C4-2B (cell line): ENCODE measurements around the gene SULT4A1.

Experiments
- H3K27ac ChIP-seq: fragments of 450-650 bp; 2 replicates; pipeline ENCODE4 v1.5.1; 2017
- ZFX ChIP-seq: fragments of 450-650 bp; IDR thresholded peaks from 2 replicates; pipeline ENCODE4 v1.6.1; 2017
- TF ChIP-seq, protein P1 (sequence below): fragments of 450-650 bp; conservative IDR thresholded peaks from 2 replicates; pipeline ENCODE4 v1.5.1; 2017; ENCODE audit warnings: mild to moderate bottlenecking

The SULT4A1 gene

DNA sequence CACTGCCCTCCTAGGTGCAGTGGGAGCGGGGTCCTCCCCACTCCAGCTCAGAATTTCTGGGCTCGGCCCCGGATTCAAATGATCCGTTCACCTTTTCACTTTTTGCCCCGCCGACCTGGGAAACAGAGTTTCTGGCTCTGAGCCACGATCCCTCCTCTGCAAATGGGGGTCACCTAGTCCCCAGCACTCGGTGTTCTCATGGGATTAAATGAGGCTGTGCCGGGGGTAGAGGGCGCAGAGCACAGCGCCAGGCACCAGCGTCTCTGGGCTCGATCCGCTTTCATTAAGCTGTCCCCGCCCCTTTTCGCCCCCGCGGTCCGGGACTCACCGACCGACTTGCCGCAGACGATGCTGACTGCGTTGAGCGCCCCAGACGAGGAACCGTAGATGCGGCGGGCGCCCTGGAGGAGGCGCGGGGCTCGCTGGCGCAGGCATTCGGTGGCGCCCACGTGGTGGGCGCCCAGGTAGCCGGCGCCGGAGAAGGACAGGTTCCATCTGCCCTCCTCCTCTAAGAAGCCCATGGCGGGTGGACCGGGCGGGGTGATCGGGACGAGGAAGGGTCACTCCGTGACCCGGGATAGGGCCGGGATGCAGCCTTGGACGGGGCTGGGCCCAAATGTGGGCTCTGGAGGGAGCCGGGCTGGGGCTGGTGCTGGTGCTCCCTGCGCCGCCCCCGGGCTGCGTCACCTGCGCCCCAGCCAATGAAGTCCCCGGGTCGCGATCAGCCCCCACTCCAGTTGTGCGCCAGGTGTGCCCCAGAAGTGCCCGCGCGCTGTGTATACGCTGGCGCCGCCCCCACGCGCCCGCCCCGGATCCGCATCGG, 29.3 kb upstream of the SULT4A1 start, which contains the start of gene PNPLA5:
PNPLA5 (minus strand) TSS at position 654 of the 823 bp plus-strand sequence; CDS start at position 521, 133 bp downstream.
- TF ChIP-seq, protein P1, sequence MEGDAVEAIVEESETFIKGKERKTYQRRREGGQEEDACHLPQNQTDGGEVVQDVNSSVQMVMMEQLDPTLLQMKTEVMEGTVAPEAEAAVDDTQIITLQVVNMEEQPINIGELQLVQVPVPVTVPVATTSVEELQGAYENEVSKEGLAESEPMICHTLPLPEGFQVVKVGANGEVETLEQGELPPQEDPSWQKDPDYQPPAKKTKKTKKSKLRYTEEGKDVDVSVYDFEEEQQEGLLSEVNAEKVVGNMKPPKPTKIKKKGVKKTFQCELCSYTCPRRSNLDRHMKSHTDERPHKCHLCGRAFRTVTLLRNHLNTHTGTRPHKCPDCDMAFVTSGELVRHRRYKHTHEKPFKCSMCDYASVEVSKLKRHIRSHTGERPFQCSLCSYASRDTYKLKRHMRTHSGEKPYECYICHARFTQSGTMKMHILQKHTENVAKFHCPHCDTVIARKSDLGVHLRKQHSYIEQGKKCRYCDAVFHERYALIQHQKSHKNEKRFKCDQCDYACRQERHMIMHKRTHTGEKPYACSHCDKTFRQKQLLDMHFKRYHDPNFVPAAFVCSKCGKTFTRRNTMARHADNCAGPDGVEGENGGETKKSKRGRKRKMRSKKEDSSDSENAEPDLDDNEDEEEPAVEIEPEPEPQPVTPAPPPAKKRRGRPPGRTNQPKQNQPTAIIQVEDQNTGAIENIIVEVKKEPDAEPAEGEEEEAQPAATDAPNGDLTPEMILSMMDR = no peak
- no peak for TF ChIP-seq ZFX
- no peak within 1 kb of the TSS for H3K27ac ChIP-seq

DNA sequence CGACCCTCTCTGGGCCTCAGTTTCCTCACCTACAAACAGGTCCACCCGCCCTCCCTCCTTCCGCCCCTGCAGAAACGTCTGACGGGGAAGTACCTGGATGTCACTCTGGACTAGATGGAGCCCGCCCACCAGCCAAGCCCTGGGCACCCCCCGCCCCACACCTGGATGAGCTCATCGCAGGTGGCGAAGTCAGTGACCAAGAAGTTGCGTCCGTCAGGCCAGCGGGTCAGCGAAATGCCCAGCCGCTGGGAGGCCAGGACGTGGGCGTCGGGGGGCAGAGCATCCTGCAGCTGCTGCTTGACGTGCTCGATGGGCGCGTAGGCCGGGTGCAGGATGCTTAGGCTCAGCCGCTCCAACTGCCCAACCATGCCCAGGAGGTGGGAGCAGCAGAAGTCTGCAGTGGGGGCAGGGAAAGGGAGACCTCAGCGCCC, 28.6 kb upstream of the SULT4A1 start:
- TF ChIP-seq ZFX = no peak
- TF ChIP-seq, protein P1 = no peak
- H3K27ac ChIP-seq = no peak overlapping the region

DNA sequence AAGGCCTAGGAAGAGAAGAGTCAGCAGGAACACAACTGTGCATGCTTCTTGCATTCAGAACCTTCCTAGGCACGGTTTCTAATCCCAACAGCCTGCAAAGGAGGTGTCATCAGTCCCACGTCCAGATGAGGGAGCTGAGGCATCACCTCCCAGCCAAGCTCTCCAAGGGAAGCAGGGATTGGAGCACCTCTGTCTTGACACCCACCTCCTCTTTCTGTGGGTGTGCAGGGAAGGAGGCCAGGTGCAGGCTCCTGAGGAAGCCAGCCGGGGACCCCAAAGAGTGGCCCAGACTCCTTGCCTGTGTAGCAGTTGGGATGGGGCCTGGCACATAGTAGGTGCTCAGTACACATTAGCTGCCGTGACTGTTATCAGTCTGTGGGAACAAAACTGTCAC, 27.5 kb upstream of the SULT4A1 start:
- no peak overlapping the region for H3K27ac ChIP-seq
- TF ChIP-seq ZFX = no peak
- TF ChIP-seq, protein P1 = no peak

DNA sequence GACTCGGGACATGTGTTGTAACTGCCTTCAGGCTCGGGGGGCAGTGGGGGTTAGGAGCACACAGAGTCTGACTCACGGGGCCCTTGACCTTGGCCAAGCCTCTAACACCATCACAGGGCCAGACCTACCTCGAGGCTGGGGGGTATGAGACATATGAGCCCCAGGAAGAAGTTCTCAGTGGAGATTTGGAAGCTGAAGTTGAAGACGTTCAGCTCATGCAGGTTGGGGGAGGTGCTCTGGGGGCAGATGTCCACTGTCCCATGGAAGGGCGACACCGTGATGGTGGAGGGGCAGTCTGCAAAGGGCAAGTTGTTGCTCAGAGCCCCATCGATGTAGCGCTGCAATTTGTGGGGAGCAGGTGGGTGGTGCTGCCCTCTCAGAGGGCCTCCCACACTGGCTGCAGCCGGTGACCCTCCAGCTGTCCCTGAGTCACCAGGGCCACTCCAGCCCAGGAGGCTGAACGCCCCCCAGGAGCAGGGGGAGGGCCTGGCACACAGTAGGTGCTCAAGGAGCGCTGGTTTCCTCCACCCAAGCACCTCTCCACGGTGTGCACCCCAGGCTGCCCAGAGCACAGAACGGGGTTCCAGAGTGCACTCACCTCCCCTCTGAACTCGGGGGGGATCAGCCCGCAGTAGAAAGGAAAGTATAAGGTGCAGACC, 27.0 kb upstream of the SULT4A1 start:
- TF ChIP-seq ZFX = no peak
- TF ChIP-seq, protein P1 = no peak
- no peak overlapping the region for H3K27ac ChIP-seq

DNA sequence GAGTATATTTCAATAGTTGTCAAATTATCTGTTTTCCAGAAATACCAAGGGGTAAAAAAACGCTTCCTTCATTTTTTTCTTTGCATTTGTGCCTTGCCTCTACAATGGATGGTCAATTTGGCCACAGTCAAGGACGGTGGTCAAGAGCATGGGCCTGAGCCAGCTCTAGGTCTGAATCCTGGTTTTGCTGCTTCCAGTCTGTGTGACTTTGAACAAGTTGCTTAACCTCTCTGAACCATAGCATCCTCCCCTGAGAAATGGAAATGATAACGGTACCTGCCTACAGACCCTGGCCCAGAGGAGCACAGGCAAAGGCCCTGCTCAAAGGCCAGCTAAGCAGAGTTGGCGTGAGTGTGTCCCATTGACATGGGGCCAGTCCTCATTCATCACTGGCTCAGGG, 26.4 kb upstream of the SULT4A1 start:
- no peak for TF ChIP-seq ZFX
- TF ChIP-seq, protein P1 = no peak
- H3K27ac ChIP-seq = no peak overlapping the region

DNA sequence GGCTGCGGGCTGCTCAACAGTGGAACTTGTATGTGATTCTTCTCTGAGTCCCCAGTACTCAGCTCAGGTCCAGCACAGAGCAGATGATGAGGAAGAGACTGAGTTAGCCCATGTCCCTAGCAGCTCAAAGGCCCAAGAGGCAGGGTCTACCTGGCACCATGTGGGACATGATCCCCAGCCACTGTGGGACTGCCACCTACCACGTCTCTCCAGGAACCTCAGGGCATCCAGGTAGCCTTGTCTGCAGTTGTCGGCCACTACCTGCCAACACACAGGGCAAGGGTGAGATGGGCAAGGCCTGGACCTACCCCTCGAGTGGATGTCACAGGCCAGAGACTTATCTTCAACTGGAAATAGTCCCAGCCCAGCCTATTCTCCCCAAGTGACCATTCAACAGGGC, 25.1 kb upstream of the SULT4A1 start:
- TF ChIP-seq, protein P1 = no peak
- TF ChIP-seq ZFX = no peak
- H3K27ac ChIP-seq = no peak overlapping the region

DNA sequence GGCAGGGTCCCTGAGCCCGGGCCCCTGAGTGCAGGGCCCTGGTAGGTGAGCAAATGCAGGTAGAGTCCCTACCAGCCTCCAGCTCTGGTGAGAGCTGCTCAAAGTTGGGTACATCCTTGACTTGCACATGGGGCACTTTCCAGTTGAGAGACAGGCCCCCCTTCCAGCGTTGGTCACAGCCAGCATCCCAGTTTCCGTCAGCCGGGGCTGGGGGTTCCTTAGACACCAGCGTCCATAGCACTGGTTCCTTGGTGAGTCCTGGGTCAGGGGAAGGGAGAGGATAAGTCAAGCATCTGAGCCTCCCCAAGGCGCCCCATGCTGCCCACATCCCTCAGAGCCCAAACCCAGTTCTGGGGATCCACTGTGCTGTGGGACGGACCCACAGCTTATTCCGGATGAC, 23.9 kb upstream of the SULT4A1 start:
- TF ChIP-seq, protein P1 = no peak
- no peak for TF ChIP-seq ZFX
- no peak overlapping the region for H3K27ac ChIP-seq
